NB4 (cell line): Measurements from ENCODE around the gene WNT1.

ENCODE experiments used
- CTCF ChIP-seq: IDR thresholded peaks from one replicate; pipeline ENCODE4 v1.5.1; 2012; ENCODE audit warnings: low read depth, low read length
- POLR2A ChIP-seq: IDR thresholded peaks from 2 replicates; pipeline ENCODE4 v1.6.1; 2011; ENCODE audit warnings: mild to moderate bottlenecking; ENCODE audit not compliant: insufficient read length; ENCODE audit errors: extremely low read depth
- TF ChIP-seq, protein P1 (sequence below): IDR thresholded peaks from 2 replicates; pipeline ENCODE4 v1.6.1; 2011; ENCODE audit warnings: low read depth, low read length

DNA sequence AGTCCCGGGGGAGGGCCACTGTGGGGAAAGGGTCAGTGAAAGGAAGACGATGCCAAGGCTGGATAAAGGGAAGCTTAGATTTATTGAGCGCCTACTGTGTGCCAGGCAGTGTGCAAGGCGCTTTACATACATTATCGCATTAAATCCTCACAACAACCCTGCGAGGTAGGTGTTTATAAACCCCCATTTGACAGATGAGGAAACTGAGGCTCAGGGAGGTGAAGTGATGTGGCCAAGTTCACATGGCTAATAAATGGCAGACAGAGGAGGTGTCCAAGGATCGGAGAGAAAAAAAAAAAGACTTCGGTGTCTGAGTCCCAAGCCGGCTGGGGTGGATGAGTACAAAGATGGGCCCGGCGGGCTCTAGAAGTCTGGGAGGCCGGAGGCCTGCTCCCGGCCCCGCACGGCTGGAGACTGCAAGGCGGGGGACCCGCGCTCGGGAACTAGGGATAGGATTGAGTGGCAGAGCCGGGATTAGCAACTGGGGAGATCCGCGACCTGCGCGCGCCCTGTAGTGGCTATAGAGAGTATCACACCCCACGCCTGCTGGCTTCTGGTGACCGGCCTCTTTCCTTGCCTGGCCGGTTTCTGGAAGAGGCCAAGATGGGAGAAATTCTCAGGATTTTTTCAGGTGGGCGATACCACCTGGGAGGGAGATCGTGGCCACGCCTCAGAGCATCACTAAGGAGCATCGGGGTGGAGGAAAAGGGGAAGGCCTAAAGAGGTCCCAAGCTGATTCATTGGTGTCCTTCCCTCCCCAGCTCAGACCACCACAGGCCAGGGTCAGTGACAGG is 17.2 kb downstream of the WNT1 start:
- TF ChIP-seq CTCF = peak; percentile 71
- TF ChIP-seq POLR2A = no peak
- TF ChIP-seq, protein P1, sequence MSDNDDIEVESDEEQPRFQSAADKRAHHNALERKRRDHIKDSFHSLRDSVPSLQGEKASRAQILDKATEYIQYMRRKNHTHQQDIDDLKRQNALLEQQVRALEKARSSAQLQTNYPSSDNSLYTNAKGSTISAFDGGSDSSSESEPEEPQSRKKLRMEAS = no peak
